GM18511 (cell line): Measurements from ENCODE around the gene RFTN1.
A peak's percentile ranks its signal among the peaks of the same experiment; 100 is the strongest.
"Not testable (repeated sequence)": the region's sequence is repeated elsewhere in the genome, so short reads cannot be mapped to it uniquely, and the experiment has no call there.

Source experiments
- ATAC-seq: cut with Tn5 transposase; IDR thresholded peaks from one replicate; pipeline ENCODE4 v1.9.1; 2021; ENCODE audit warnings: mild to moderate bottlenecking, moderate library complexity; ENCODE audit not compliant: unreplicated experiment

RFTN1 gene

GRCh38 chr3:16316847-16317560, 196.5 kb downstream of the RFTN1 start:
- no peak for ATAC-seq

GRCh38 chr3:16316396-16316795, 197.1 kb downstream of the RFTN1 start:
- ATAC-seq, result no peak

- no peak for ATAC-seq
Observed at GRCh38 chr3:16315623-16316022, 197.9 kb downstream of the RFTN1 start.

GRCh38 chr3:16313886-16314645, 199.4 kb downstream of the RFTN1 start:
- ATAC-seq, result no peak

GRCh38 chr3:16311960-16312451, 201.5 kb downstream of the RFTN1 start:
- ATAC-seq, result peak; percentile 54

- not testable (repeated sequence) for ATAC-seq
Observed at GRCh38 chr3:16310486-16310885, 203.0 kb downstream of the RFTN1 start.

- ATAC-seq, result peak; percentile 86
Observed at GRCh38 chr3:16309558-16309957, 203.9 kb downstream of the RFTN1 start.

GRCh38 chr3:16308727-16309126, 204.8 kb downstream of the RFTN1 start:
- ATAC-seq, result no peak

GRCh38 chr3:16307832-16308531, 205.5 kb downstream of the RFTN1 start:
- ATAC-seq, result no peak

- no peak for ATAC-seq
Observed at GRCh38 chr3:16305111-16305541, 208.4 kb downstream of the RFTN1 start.

GRCh38 chr3:16304061-16305010, 209.2 kb downstream of the RFTN1 start:
- ATAC-seq, result no peak

- ATAC-seq, result no peak
Observed at GRCh38 chr3:16303037-16303575, 210.4 kb downstream of the RFTN1 start.

- no peak for ATAC-seq
Observed at GRCh38 chr3:16302082-16302631, 211.3 kb downstream of the RFTN1 start.

GRCh38 chr3:16301507-16301906, 212.0 kb downstream of the RFTN1 start:
- no peak for ATAC-seq

- peak; percentile 75 for ATAC-seq
Observed at GRCh38 chr3:16300881-16301359, 212.6 kb downstream of the RFTN1 start.

- ATAC-seq, result peak; percentile 53
Observed at GRCh38 chr3:16300307-16300706, 213.2 kb downstream of the RFTN1 start.

- ATAC-seq, result no peak
Observed at GRCh38 chr3:16299746-16300145, 213.8 kb downstream of the RFTN1 start.

GRCh38 chr3:16298891-16299290, 214.6 kb downstream of the RFTN1 start:
- ATAC-seq, result no peak

- ATAC-seq, result no peak
Observed at GRCh38 chr3:16297997-16298885, 215.3 kb downstream of the RFTN1 start.
